ENCODE results near the gene C20orf141. TPM values are rescaled to one million over a fixed set of nuclear protein-coding genes. Genes with fewer than 3 reads are reported as not detected.

C20orf141 gene
- total RNA-seq, 1 experiment from 2014 or later, result not detected

GRCh38 chr20:2795451-2795850 lies 19.3 kb upstream of the C20orf141 start:
- ChIA-PET POLR2A (ENCODE audit: unreplicated experiment) (interaction anchor here (0.6 kb wide), 1 partner anchor 1768 kb away, joined by 4 read pairs; no protein-coding TSS in a partner anchor), CTCF (no interaction called here)
- no peak for TF ChIP-seq EZH2 (IDR thresholded peaks at IDR 0.05; ENCODE audit: low read depth)
- no peak for TF ChIP-seq CTCF (conservative IDR thresholded peaks at IDR 0.05)
- Histone ChIP-seq H3K79me2 (ENCODE audit: low read depth) (no peaks in the 10 kb centered on the region), H3K4me2 (no peak overlapping the region), H3K9me3 (ENCODE audit: insufficient read depth, low read depth) (no peaks in the 10 kb centered on the region), H3K27ac (no peak overlapping the region), H3K36me3 (ENCODE audit: low read depth) (no peaks in the 10 kb centered on the region), H3K9me2 (ENCODE audit: insufficient read depth) (no peaks in the 10 kb centered on the region), H3K4me1 (replicated peaks; ENCODE audit: insufficient read depth) (no peaks in the 10 kb centered on the region), H3K27me3 (ENCODE audit: insufficient read depth, low read depth) (peaks cover 44% of the 10 kb centered on the region), H2AFZ (no peak overlapping the region), H3F3A (ENCODE audit: insufficient read depth, low read depth) (no peaks in the 10 kb centered on the region), H3K4me3 (no peak overlapping the region), H4K20me1 (ENCODE audit: insufficient read depth) (no peaks in the 10 kb centered on the region)
- no peak for DNase-seq
- BruUV-seq (replicated peaks), result no TSS peak
- intact Hi-C loops (cut with micrococcal nuclease; ENCODE audit: unreplicated experiment), result no loop called here

GRCh38 chr20:2796011-2796660 lies 18.7 kb upstream of the C20orf141 start:
- no peaks in the 10 kb centered on the region for H3K4me1 ChIP-seq (replicated peaks; ENCODE audit: insufficient read depth)
- no peak overlapping the region for H2AFZ ChIP-seq
- H3K4me2 ChIP-seq, result no peak overlapping the region
- peaks cover 44% of the 10 kb centered on the region for H3K27me3 ChIP-seq (ENCODE audit: insufficient read depth, low read depth)
- no peaks in the 10 kb centered on the region for H3K79me2 ChIP-seq (ENCODE audit: low read depth)
- no peak overlapping the region for H3K27ac ChIP-seq
- intact Hi-C loops (cut with micrococcal nuclease; ENCODE audit: unreplicated experiment), result no loop called here
- no peaks in the 10 kb centered on the region for H3K9me3 ChIP-seq (ENCODE audit: insufficient read depth, low read depth)
- H3K4me3 ChIP-seq, result no peak overlapping the region
- BruUV-seq (replicated peaks), result no TSS peak
- no peaks in the 10 kb centered on the region for H3K9me2 ChIP-seq (ENCODE audit: insufficient read depth)
- POLR2A ChIA-PET (ENCODE audit: unreplicated experiment), result no interaction called here
- no peaks in the 10 kb centered on the region for H3F3A ChIP-seq (ENCODE audit: insufficient read depth, low read depth)
- no peak for DNase-seq
- H3K36me3 ChIP-seq (ENCODE audit: low read depth), result no peaks in the 10 kb centered on the region
- TF ChIP-seq CTCF (conservative IDR thresholded peaks at IDR 0.05) (no peak), EZH2 (IDR thresholded peaks at IDR 0.05; ENCODE audit: low read depth) (no peak)
- no peaks in the 10 kb centered on the region for H4K20me1 ChIP-seq (ENCODE audit: insufficient read depth)
- CTCF ChIA-PET, result no interaction called here

GRCh38 chr20:2797136-2797983 lies 17.4 kb upstream of the C20orf141 start:
- Histone ChIP-seq H3K4me3 (no peak overlapping the region), H3K9me2 (ENCODE audit: insufficient read depth) (no peaks in the 10 kb centered on the region), H3K79me2 (ENCODE audit: low read depth) (no peaks in the 10 kb centered on the region), H3K9me3 (ENCODE audit: insufficient read depth, low read depth) (no peaks in the 10 kb centered on the region), H3K27me3 (ENCODE audit: insufficient read depth, low read depth) (peaks cover 36% of the 10 kb centered on the region), H4K20me1 (ENCODE audit: insufficient read depth) (no peaks in the 10 kb centered on the region), H3K27ac (no peak overlapping the region), H3K4me1 (replicated peaks; ENCODE audit: insufficient read depth) (no peaks in the 10 kb centered on the region), H3K4me2 (no peak overlapping the region), H3K36me3 (ENCODE audit: low read depth) (no peaks in the 10 kb centered on the region), H3F3A (ENCODE audit: insufficient read depth, low read depth) (no peaks in the 10 kb centered on the region), H2AFZ (no peak overlapping the region)
- DNase-seq, result no peak
- CTCF ChIA-PET, result no interaction called here
- intact Hi-C loops (cut with micrococcal nuclease; ENCODE audit: unreplicated experiment), result no loop called here
- BruUV-seq (replicated peaks), result no TSS peak
- no peak for TF ChIP-seq EZH2 (IDR thresholded peaks at IDR 0.05; ENCODE audit: low read depth)
- no peak for TF ChIP-seq CTCF (conservative IDR thresholded peaks at IDR 0.05)
- POLR2A ChIA-PET (ENCODE audit: unreplicated experiment), result no interaction called here
